Inflammatory macrophage treated with lipopolysaccharide for 4 hours (primary cell): ENCODE measurements around the gene UQCRH.
"Not testable (repeated sequence)": the region's sequence is repeated elsewhere in the genome, so short reads cannot be mapped to it uniquely, and the experiment has no call there.

Source experiments
- DNase-seq: peaks from one replicate; pipeline ENCODE4 v3.0.0-alpha.2; 2020

The UQCRH gene

GRCh38 chr1:46300673-46301405 lies 2.7 kb upstream of the UQCRH start:
- no peak for DNase-seq

DNA sequence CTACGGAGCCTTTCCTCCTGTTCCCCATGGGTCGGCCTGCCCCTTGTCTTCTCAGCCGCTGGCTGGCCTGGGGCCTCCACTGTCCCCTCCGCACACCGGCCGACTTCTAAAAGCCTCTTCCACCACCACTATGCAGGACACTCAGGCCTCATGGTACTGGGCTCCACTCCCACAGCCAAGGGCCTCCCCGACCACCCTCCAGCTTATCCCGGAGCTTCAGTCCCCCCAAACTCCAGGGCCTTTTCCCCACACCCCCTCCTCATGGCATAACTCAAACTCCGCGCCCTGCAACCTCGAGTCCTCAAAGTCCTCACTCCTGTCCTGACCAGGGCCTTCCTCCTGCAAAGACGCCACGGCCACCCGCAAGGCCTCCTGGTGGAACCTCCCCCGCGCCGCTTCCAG lies 2.1 kb upstream of the UQCRH start:
- no peak for DNase-seq

DNA sequence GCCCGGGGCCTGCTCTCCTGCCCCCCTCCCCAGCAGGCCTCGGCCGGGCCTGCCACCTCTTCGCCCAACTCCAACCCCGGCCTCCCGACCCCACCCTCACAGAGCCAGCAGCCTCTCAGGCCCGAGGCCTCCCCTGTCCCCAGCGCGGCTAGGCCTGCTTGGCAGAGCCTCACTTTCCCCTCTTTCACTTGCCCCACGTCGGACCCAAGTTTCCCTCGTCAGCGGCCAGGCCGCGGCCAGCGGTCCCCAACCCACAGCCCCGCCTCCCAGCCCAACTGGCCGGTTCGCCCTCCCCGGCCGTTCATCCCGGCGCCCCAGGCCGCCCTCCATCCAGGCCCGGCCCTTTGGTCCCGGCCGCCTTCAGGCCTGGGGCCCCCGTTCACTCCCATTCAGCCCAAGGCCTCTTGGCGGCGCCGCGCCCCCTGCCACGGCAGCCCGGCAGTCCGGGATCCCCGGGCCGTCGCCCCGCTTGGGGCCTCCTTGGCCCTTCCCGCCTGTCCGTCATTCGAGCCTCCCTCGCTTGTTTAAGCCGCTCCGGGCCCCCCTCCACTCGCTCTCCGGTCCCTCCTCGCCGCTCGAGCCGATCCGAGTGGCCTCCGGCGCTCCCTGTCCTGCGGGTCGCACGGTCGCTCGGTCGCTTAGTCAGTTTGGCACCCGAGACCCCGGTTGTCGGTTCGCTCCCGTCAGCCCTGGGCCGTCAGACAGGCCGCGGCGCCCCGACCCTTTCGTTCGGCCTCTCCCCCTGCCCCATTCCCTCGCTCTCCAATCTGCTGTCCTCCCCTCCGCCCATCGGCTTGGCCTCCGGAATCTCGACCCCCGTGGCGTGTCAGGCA lies 1.5 kb upstream of the UQCRH start:
- DNase-seq = peak; percentile 66

- peak; percentile 30 for DNase-seq
Measured at GRCh38 chr1:46302641-46303037, 859 bp upstream of the UQCRH start.

DNA sequence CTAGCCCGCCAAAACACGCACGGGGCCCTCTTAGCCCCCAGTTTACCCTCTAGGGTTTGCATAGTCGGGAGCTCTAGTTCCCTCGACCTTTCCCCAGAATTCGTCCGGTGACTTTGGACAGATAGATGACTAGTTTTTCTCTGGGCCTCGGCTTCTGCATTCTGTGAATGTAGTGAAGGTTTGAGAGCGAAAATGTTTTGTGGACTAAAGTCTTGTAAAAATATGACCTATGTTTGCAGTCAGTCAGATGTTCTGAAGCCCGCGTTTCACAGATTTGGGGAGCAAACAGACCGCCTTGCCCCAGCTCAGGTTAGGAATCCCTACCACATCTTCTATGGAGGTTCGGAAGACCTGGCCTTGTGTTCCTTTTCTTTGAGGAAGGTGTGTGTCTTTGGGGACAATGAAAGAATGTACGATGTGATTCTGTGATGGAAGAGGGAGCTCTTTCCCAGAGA lies 401 bp downstream of the UQCRH start:
- peak; percentile 17 for DNase-seq

DNA sequence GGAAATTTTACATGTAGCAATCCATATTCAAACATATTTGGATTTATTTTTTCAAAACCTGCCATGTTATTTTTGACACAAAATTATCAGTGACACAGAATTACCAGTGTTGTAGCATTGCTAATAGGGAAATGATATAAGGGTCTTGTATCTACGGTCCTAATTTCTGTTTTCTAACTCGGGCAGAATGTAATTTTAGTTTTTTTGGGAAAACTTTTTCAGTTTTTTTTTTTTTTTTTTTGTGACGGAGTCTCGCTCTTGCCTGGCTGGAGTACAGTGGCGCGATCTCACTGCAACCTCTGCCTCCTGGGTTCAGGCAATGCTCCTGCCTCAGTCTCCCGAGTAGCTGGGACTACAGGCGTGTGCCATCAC lies 2.6 kb downstream of the UQCRH start:
- DNase-seq = no peak

DNA sequence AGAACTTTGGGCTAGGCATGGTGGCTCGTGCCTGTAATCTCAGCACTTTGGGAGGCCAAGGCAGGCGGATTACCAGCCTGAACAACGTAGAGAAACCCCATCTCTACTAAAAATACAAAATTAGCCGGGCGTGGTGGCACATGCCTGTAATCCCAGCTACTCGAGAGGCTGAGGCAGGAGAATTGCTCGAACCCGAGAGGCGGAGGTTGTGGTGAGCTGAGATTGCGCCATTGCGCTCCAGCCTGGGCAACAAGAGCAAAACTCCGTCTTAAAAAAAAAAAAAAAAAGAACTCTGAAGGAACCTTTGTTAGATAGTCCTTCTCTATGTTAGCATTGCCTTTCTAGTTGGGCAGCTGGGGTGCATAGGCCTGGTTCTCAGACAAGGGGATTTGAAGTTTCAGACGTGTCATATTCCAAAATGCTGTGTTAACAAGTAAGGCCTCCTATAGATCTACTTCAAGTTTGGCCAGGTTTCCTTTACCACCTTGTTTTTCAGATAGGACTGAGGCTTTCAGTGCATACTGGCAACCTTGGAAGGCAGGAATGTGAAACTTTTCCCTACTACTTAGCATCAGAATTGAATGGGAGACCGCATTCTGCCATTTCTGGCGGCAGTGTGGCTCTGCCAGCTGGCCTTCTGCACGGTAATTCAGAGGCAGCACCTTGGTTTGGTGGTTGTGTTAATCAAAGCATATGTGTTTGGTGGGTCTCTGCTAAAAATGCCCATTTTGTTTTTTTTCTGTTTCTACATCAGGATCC lies 6.1 kb downstream of the UQCRH start:
- DNase-seq = no peak

DNA sequence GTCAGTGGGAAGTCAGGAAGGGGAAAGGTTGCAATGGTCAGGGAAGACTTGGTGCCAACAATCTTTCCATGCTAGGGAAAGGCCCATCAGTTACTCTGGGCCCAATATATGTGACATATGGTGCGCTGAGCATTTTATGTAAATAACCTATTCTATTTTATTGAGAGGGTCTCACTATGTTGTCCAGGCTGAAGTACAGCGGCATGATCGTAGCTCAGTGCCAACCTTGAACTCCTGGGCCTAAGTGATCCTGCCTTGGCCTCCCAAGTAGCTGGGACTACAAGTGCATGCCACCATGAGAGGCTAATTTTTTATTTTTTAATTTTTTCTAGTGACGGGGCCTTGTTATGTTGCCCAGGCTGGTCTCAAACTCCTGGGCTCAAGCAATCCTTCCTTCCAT lies 6.8 kb downstream of the UQCRH start:
- no peak for DNase-seq

- DNase-seq = no peak
Measured at GRCh38 chr1:46315669-46316403, 12.3 kb downstream of the UQCRH start.

DNA sequence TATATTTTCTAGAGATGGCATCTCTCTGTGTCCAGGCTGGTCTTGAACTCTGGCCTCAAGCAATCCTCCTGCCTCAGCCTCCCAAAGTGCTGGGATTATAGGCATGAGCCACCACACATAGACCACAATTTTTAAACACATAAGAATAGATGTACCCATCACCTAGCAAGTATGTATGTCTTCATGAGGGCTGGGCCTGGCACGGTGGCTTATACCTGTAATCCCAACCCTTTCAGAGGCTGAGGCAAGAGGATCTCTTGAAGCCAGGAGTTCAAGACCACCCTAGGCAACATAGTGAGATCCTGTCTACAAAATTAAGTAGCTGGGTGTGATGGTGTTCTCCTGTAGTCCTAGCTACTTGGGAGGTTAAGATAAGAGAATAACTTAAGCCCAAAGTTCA lies 13.8 kb downstream of the UQCRH start:
- no peak for DNase-seq

- DNase-seq = not testable (repeated sequence)
Measured at GRCh38 chr1:46319301-46319700, 15.8 kb downstream of the UQCRH start.

DNA sequence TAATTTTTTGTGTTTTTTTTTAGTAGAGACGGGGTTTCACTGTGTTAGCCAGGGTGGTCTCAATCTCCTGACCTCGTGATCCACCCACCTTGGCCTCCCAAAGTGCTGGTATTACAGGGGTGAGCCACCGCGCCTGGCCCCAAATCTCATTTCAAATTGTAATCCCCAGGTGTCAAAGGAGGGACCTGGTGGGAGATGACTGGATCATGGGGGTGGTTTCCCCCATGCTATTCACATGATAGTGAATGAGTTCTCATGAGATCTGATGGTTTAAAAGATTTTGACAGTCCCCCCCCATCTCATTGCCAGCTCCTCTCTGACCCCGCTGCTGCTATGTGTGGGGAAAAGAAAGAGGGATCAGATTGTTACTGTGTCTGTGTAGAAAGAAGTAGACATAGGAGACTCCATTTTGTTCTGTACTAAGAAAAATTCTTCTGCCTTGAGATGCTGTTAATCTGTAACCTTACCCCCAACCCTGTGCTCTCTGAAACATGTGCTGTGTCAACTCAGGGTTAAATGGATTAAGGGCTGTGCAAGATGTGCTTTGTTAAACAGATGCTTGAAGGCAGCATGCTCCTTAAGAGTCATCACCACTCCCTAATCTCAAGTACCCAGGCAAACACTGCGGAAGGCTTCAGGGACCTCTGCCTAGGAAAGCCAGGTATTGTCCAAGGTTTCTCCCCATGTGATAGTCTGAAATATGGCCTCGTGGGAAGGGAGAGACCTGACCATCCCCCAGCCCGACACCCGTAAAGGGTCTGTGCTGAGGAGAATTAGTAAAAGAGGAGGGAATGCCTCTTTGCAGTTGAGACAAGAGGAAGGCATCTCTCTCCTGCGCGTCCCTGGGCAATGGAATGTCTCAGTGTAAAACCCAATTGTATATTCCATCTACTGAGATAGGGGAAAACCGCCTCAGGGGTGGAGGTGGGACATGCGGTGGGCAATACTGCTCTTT lies 16.7 kb downstream of the UQCRH start:
- not testable (repeated sequence) for DNase-seq

DNA sequence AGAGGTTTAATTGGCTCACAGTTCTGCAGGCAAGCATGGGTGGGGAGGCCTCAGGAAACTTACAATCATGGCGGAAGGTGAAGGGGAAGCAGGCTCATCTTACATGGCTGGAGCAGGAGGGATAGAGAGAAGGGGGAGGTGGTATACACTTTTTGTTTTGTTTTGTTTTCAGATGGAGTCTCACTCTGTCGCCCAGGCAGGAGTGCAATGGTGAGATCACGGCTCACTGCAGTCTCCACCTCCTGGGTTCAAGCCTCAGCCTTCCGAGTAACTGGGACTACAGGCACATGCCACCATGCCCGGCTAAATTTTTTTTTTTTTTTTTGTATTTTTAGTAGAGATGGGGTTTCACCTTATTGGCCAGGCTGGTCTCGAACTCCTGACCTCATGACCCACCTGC lies 18.7 kb downstream of the UQCRH start:
- DNase-seq = not testable (repeated sequence)

- not testable (repeated sequence) for DNase-seq
Measured at GRCh38 chr1:46325285-46326076, 22.0 kb downstream of the UQCRH start.

DNA sequence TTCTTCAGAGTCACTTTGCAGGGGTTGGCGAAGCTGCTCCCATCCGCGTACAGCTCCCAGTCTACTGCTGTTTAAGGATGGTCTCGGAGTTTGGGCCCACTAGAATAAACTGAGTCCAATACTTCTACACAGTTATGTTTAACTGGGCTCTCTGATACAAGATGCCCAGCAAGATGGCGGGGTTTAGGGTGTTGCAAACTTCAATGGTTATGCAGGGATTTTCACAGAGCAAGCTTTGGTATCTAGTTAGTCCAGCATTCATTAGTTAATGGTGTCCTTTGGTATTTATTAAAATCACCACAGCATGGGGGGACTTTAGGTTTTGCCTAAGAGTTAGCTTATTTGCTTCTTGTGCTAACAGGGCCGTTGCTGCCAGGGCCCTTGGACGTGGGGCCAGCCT lies 24.7 kb downstream of the UQCRH start:
- not testable (repeated sequence) for DNase-seq

GRCh38 chr1:46329807-46330206 lies 26.3 kb downstream of the UQCRH start:
- DNase-seq = not testable (repeated sequence)

DNA sequence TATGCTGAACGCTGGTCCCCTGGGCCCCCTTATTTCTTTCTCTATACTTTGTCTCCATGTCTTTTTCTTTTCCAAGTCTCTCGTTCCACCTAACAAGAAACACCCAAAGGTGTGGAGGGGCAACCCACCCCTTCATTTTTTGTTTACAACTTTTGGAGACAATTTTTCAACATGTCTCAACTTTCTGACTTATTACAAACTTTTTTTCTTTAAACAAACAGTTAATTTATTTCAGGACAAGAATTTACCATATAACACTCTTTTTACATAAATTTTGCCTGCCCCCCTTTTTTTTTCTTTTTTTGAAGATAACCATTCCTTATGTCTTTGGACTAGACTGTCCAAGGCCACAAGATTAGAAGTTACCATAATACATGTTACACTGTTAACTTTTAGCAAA lies 26.9 kb downstream of the UQCRH start:
- not testable (repeated sequence) for DNase-seq

DNA sequence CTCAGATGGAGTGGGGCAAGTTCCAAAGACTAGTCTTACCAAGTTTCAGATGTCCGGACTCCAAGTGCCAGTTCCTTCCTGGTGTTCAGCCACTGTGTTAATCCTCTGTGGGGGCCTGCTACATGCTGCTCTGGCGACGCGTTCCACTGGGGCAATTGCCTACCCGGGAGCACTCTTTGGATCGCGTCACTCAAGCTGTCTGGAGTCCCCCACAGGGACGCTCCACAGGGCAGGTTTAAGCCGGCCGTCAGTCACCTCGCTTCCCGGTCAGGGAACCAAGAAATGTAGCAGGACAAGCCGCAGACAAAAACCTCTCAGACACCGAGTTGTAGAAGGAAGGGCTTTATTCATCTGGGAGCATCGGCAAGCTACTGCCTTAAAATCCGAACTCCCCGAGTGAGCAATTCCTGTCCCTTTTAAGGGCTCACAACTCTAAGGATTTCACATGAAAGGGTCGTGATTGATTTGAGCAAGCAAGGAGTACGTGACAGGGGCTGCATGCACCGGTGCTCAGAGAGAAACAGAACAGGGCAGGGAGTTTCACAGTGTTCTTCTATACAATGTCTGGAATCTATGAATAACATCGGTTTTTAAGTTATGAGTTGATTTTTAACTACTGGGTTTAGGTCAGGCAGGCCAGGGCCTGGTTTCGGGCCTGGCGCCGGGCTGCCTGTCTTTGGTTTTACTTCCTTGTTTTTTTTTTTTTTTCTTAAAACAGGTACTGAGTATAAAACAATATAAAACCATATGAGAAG lies 28.5 kb downstream of the UQCRH start:
- not testable (repeated sequence) for DNase-seq

GRCh38 chr1:46333300-46334029 lies 30.0 kb downstream of the UQCRH start:
- DNase-seq = peak; percentile 75
